H1 (cell line): ENCODE results near the gene MTTP. TPM values are rescaled to one million over a fixed set of nuclear protein-coding genes. Genes with fewer than 3 reads are reported as not detected.

ENCODE experiments used
- CTCF ChIA-PET: fragments of 300-600 bp; sonication (Branson Sonifier 250); formaldehyde crosslinking; loops from one replicate; lab custom pipeline; 2021; ENCODE audit not compliant: partially characterized antibody; lab: Charles Lee
- POLR2A ChIA-PET: fragments of 300-600 bp; sonication (Branson Sonifier 250); formaldehyde crosslinking; loops from one replicate; lab custom pipeline; 2021; ENCODE audit warnings: inconsistent platforms; ENCODE audit not compliant: partially characterized antibody; lab: Charles Lee
- DNase-seq, 2 experiments: peaks; one replicate each; pipeline versions ENCODE4 v3.0.0 to v3.0.0-alpha.2; 2010 to 2022; ENCODE audit warnings: low spot score in 2 of 2, low read depth in 1 of 2, mixed read lengths in 1 of 2
- FAIRE-seq: peaks from 2 replicates; lab custom pipeline; 2011; peaks lifted over from hg19 to GRCh38; lab: Jason Lieb, UNC
- H2AFZ ChIP-seq: 2 replicates; pipeline ENCODE4 v1.8.1; 2012; ENCODE audit warnings: low read length, inconsistent platforms
- H2AK5ac ChIP-seq: 2 replicates; pipeline ENCODE4 v1.6.1; 2013; ENCODE audit warnings: low read depth, low read length
- H2BK120ac ChIP-seq: replicated peaks from 2 replicates; pipeline ENCODE3; 2013; ENCODE audit warnings: low read depth, low read length, inconsistent platforms
- H2BK12ac ChIP-seq: 2 replicates; pipeline ENCODE4 v1.6.1; 2013; ENCODE audit warnings: low read depth, low read length
- H2BK15ac ChIP-seq: 2 replicates; pipeline ENCODE4 v1.6.1; 2013; ENCODE audit warnings: low read length
- H2BK20ac ChIP-seq: 2 replicates; pipeline ENCODE4 v1.6.1; 2013; ENCODE audit warnings: low read length
- H2BK5ac ChIP-seq: 2 replicates; pipeline ENCODE4 v1.6.1; 2013; ENCODE audit warnings: low read depth, low read length
- H3K14ac ChIP-seq: 2 replicates; pipeline ENCODE4 v1.6.1; 2013; ENCODE audit warnings: inconsistent platforms; ENCODE audit not compliant: insufficient read length
- H3K18ac ChIP-seq: 2 replicates; pipeline ENCODE4 v1.6.1; 2013; ENCODE audit warnings: low read length; ENCODE audit errors: extremely low read depth
- H3K23ac ChIP-seq: 2 replicates; pipeline ENCODE4 v1.6.1; 2013; ENCODE audit warnings: inconsistent platforms; ENCODE audit not compliant: insufficient read length
- H3K23me2 ChIP-seq: 2 replicates; pipeline ENCODE4 v1.6.1; 2013; ENCODE audit warnings: low read depth, low read length
- H3K27ac ChIP-seq: 2 replicates; pipeline ENCODE4 v1.6.1; 2011; ENCODE audit warnings: low read depth, low read length, inconsistent platforms
- H3K27me3 ChIP-seq, 4 experiments: replicated peaks in 1 of 4; 1 replicate in 1 of 4; 2 replicates in 3 of 4; pipeline versions ENCODE4 v1.6.1 to v1.8.1; 2011 to 2013; ENCODE audit warnings: low read length in 3 of 4, mild to moderate bottlenecking in 3 of 4, inconsistent platforms in 2 of 4, mixed read lengths in 2 of 4, moderate library complexity in 1 of 4; ENCODE audit not compliant: control insufficient read depth in 3 of 4, insufficient read depth in 3 of 4; ENCODE audit errors: extremely low read depth in 1 of 4
- H3K36me3 ChIP-seq, 4 experiments: 2 replicates each; pipeline versions ENCODE4 v1.6.1 to v1.8.1; 2011 to 2013; ENCODE audit warnings: mild to moderate bottlenecking in 4 of 4, low read length in 3 of 4, moderate library complexity in 2 of 4, control low read depth in 1 of 4, inconsistent platforms in 1 of 4; ENCODE audit not compliant: insufficient read depth in 4 of 4, control insufficient read depth in 2 of 4
- H3K4ac ChIP-seq: replicated peaks from 2 replicates; pipeline ENCODE3; 2013; ENCODE audit warnings: low read length, low read depth, mixed read lengths, inconsistent platforms; ENCODE audit not compliant: insufficient read length
- H3K4me1 ChIP-seq, 4 experiments: replicated peaks in 1 of 4; 1 replicate in 1 of 4; 2 replicates in 3 of 4; pipeline versions ENCODE4 v1.6.1 to v1.8.1; 2011 to 2013; ENCODE audit warnings: low read length in 3 of 4, inconsistent platforms in 2 of 4, mixed read lengths in 1 of 4; ENCODE audit not compliant: insufficient read depth in 4 of 4, control insufficient read depth in 3 of 4
- H3K4me2 ChIP-seq, 2 experiments: 2 replicates each; pipeline versions ENCODE4 v1.6.1 to v1.8.1; 2011 to 2013; ENCODE audit warnings: low read depth in 2 of 2, low read length in 2 of 2, control low read depth in 1 of 2, inconsistent platforms in 1 of 2, mild to moderate bottlenecking in 1 of 2; ENCODE audit not compliant: insufficient read depth in 1 of 2
- H3K4me3 ChIP-seq, 4 experiments: fragments of 200-600, 300-600 bp in 1 of 4; sonication (generic), shearing (Covaris generic), sonication (Bioruptor Twin) in 1 of 4; 2 replicates each; pipeline versions ENCODE4 v1.5.1 to v1.8.1; 2011 to 2016; ENCODE audit warnings: low read length in 4 of 4, low read depth in 3 of 4, control low read depth in 2 of 4, inconsistent platforms in 2 of 4, mild to moderate bottlenecking in 2 of 4, mixed read lengths in 1 of 4, moderate library complexity in 1 of 4; ENCODE audit not compliant: insufficient read depth in 2 of 4; ENCODE audit errors: extremely low read depth in 1 of 4
- H3K56ac ChIP-seq: replicated peaks from 2 replicates; pipeline ENCODE3; 2013; ENCODE audit warnings: low read depth, mild to moderate bottlenecking, mixed read lengths, low read length, inconsistent platforms; ENCODE audit not compliant: insufficient read length
- H3K79me1 ChIP-seq: 2 replicates; pipeline ENCODE4 v1.6.1; 2013; ENCODE audit warnings: low read depth, low read length, control low read depth
- H3K79me2 ChIP-seq, 2 experiments: 2 replicates each; pipeline versions ENCODE4 v1.6.1 to v1.8.1; 2012 to 2013; ENCODE audit warnings: low read length in 2 of 2, mild to moderate bottlenecking in 2 of 2, inconsistent platforms in 1 of 2; ENCODE audit not compliant: insufficient read depth in 2 of 2, control insufficient read depth in 1 of 2
- H3K9ac ChIP-seq, 4 experiments: replicated peaks in 1 of 4; 1 replicate in 1 of 4; 2 replicates in 3 of 4; pipeline versions ENCODE4 v1.6.1 to v1.8.1; 2011 to 2013; ENCODE audit warnings: low read depth in 3 of 4, low read length in 3 of 4, control low read depth in 2 of 4, mild to moderate bottlenecking in 2 of 4, moderate library complexity in 2 of 4, inconsistent platforms in 1 of 4; ENCODE audit errors: extremely low read depth in 1 of 4
- H3K9me3 ChIP-seq, 2 experiments: 2 replicates each; pipeline versions ENCODE4 v1.6.1 to v1.8.1; 2012 to 2013; ENCODE audit warnings: mild to moderate bottlenecking in 2 of 2, moderate library complexity in 2 of 2, control low read depth in 1 of 2, inconsistent platforms in 1 of 2, low read depth in 1 of 2, low read length in 1 of 2, mixed read lengths in 1 of 2; ENCODE audit not compliant: insufficient read depth in 2 of 2
- H4K20me1 ChIP-seq, 2 experiments: replicated peaks in 1 of 2; 2 replicates each; pipeline versions ENCODE3 to v1.8.1; 2011 to 2013; ENCODE audit warnings: inconsistent platforms in 2 of 2, low read length in 2 of 2, mild to moderate bottlenecking in 1 of 2; ENCODE audit not compliant: insufficient read depth in 2 of 2, control insufficient read depth in 1 of 2
- H4K5ac ChIP-seq: 2 replicates; pipeline ENCODE4 v1.6.1; 2013; ENCODE audit warnings: low read length, low read depth, mixed read lengths, inconsistent platforms; ENCODE audit not compliant: insufficient read length
- H4K8ac ChIP-seq: 2 replicates; pipeline ENCODE4 v1.8.0; 2013; ENCODE audit warnings: mild to moderate bottlenecking, moderate library complexity, low read length, inconsistent platforms; ENCODE audit not compliant: insufficient read depth; ENCODE audit errors: extremely low read depth
- H4K91ac ChIP-seq: replicated peaks from 2 replicates; pipeline ENCODE3; 2013; ENCODE audit warnings: low read length, mixed read lengths, inconsistent platforms; ENCODE audit not compliant: insufficient read length
- ATF2 ChIP-seq: IDR thresholded peaks from 2 replicates; pipeline ENCODE4 v1.6.1; 2012; ENCODE audit warnings: low read length, inconsistent platforms
- FOSL1 ChIP-seq: IDR thresholded peaks from 2 replicates; pipeline ENCODE4 v1.6.1; 2011; ENCODE audit warnings: mild to moderate bottlenecking, low read depth, low read length, moderate library complexity; ENCODE audit not compliant: insufficient read depth
- RAD21 ChIP-seq, 2 experiments: IDR thresholded peaks in 1 of 2; conservative IDR thresholded peaks in 1 of 2; 2 replicates each; pipeline ENCODE4 v1.6.1; 2011; ENCODE audit warnings: low read depth in 2 of 2, low read length in 2 of 2, improper control_type of control experiment in 1 of 2, inconsistent platforms in 1 of 2, mild to moderate bottlenecking in 1 of 2, moderate library complexity in 1 of 2
- WGBS, 2 experiments: shearing (Covaris generic) in 1 of 2; methylation state at CpG; one replicate each; pipeline versions ENCODE4 v1.1.6 to v1.1.7; 2013 to 2015; ENCODE audit warnings: low lambda C conversion rate in 2 of 2, mixed read lengths in 2 of 2, inconsistent platforms in 1 of 2, low coverage in 1 of 2, missing lambda C conversion rate in 1 of 2; ENCODE audit not compliant: insufficient replicate concordance in 2 of 2, insufficient coverage in 1 of 2, insufficient read length in 1 of 2; ENCODE audit errors: extremely low coverage in 1 of 2, missing lambda C conversion rate in 1 of 2; 5-methylcytosine and 5-hydroxymethylcytosine counted together
- polyA plus RNA-seq, 7 experiments: library from polyadenylated mRNA; depleted of rRNA in 3 of 7; stranded (reverse) in 5 of 7; unstranded in 2 of 7; fragments of >200 nt in 5 of 7; fragments of 200-250 nt in 2 of 7; gene quantifications; 1 replicate in 5 of 7; 2 replicates in 1 of 7; 4 replicates in 1 of 7; pipeline versions ENCODE4 v1.2.1 to v1.2.3, GENCODE V29; 2011 to 2013; ENCODE audit warnings: missing spikeins in 2 of 7, mixed read lengths in 2 of 7
- total RNA-seq: library from RNA; stranded (reverse); fragmentation: NEBNext Ultra II Directional; extraction: Animal tissue kit (Norgen Biotek cat#: 25700); gene quantifications from 2 replicates; pipeline ENCODE4 v1.2.1, GENCODE V29; 2021

The MTTP gene
- total and polyA plus RNA-seq, 2 of the 8 experiments (the other 6 are each of a cell fraction or from before 2014, with no cell fraction given), result 0.12 to 0.26 TPM

GRCh38 chr4:99658666-99659065, 84.0 kb downstream of the MTTP start:
- H3K23ac ChIP-seq, result no peak overlapping the region
- H3K9me3 ChIP-seq, result no peaks in the 10 kb centered on the region
- no peaks in the 10 kb centered on the region for H3K36me3 ChIP-seq
- no peak overlapping the region for H4K91ac ChIP-seq
- FAIRE-seq, result no peak
- peaks cover 0 to 2% (median 0%) of the 10 kb centered on the region in 4 experiments; a peak in 1 of 7 replicates for H3K4me1 ChIP-seq
- ChIA-PET POLR2A (no interaction called here), CTCF (interaction anchor here (0.8 to 2.9 kb wide), 4 partner anchors 9 to 153 kb away, joined by 3 to 10 read pairs (median 3); no protein-coding TSS in a partner anchor)
- H2BK20ac ChIP-seq, result no peak overlapping the region
- no peak overlapping the region for H3K18ac ChIP-seq
- H4K8ac ChIP-seq, result no peak overlapping the region
- H3K27me3 ChIP-seq, result no peaks in the 10 kb centered on the region
- H3K79me2 ChIP-seq, result no peaks in the 10 kb centered on the region
- no peak overlapping the region for H2AK5ac ChIP-seq
- H3K27ac ChIP-seq, result no peak overlapping the region
- no peak overlapping the region for H3K4me2 ChIP-seq
- H2BK120ac ChIP-seq, result no peak overlapping the region
- no peak overlapping the region for H2BK5ac ChIP-seq
- no peak overlapping the region for H3K4me3 ChIP-seq
- H4K20me1 ChIP-seq, result no peaks in the 10 kb centered on the region
- H2BK15ac ChIP-seq, result no peak overlapping the region
- H3K56ac ChIP-seq, result no peak overlapping the region
- TF ChIP-seq RAD21 (IDR thresholded peaks at IDR 0.05 in 1 of 2, conservative IDR thresholded peaks at IDR 0.05 in 1 of 2; ENCODE audit: low read depth in 2 of 2, low read length in 2 of 2) (no peak), ATF2 (no peak), FOSL1 (no peak)
- H4K5ac ChIP-seq, result no peak overlapping the region
- no peak overlapping the region for H3K14ac ChIP-seq
- no peak overlapping the region for H3K4ac ChIP-seq
- 89% methylated on average over 4 of the region's 4 CpGs; no CpG with 5 or more reads in 1 of the 2 experiments for WGBS, 2 experiments
- no peak overlapping the region for H2AFZ ChIP-seq
- H2BK12ac ChIP-seq, result no peak overlapping the region
- DNase-seq, result no peak
- no peaks in the 10 kb centered on the region for H3K79me1 ChIP-seq
- H3K23me2 ChIP-seq, result no peaks in the 10 kb centered on the region
- H3K9ac ChIP-seq, result no peak overlapping the region
